ENCODE data around the gene TSPAN9. TPM values are rescaled to one million over a fixed set of nuclear protein-coding genes. Genes with fewer than 3 reads are reported as not detected.

The TSPAN9 gene
- total and polyA plus RNA-seq, 9 of the 15 experiments (the other 6 are each of a cell fraction or from before 2014, with no cell fraction given): 0.23 to 2.1 (median 0.60) TPM; not detected in 2

DNA sequence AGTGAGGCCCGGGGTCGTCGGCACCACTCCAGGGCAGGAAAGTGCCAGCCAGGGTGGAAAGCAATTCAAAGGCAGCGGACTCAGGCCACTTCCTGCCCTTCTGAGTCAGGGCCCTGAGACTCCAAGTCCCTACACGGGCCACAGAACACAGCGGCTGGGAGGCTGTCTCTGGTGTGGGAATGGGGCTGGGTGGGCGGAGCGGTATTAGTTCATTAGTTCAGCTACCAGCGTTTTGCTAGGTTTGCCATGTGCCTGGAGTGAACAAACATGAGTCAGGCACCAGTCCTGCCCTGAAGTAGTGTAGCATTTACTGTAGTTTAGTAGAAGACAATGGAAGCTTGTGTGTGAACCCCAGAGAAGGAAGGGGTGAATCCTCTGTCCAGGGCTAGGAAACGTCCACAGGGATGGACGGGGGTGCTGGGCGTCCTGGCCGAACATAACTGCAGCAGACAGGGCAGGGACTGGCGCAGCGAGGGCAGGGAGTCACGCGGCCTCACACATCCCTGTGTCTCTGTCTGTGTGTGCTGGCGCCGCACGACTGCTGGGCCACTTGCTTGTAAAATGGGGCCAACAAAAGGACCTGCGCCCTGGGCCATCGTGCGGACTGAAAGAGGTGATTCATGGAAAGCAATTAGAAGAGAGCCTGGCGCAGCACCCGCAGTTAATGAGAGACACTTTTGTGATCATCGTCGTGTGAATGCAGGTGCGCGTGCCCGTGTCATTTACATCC is 227.4 kb downstream of the TSPAN9 start:
- in situ Hi-C loops (cut with MboI): no loop called here
- POLR2A ChIA-PET: interaction anchor here (0.6 kb wide), 1 partner anchor 182 kb away, joined by 3 read pairs; no protein-coding TSS in a partner anchor
- DNase-seq (ENCODE audit: extremely low read depth in 1 of 4, low spot score in 3 of 4) (no peak), ATAC-seq (no peak), FAIRE-seq (no peak)
- H3K9me3 ChIP-seq (replicated peaks; ENCODE audit: control insufficient read depth, insufficient read depth, low read depth, low read length): no peaks in the 10 kb centered on the region
- WGBS (ENCODE audit: insufficient coverage, low coverage, missing lambda C conversion rate): 0% methylated on average over 18 of the region's 30 CpGs
- BruUV-seq (replicated peaks): no TSS peak
- H3K4me2 ChIP-seq (ENCODE audit: insufficient read depth, low read length): no peak overlapping the region
- no peak for TF ChIP-seq THRB (CRISPR knock-in tag; conservative IDR thresholded peaks at IDR 0.05)
- no peak for TF ChIP-seq TSC22D4 (tag; IDR thresholded peaks at IDR 0.05)
- TF ChIP-seq BRD4 (IDR thresholded peaks at IDR 0.05): no peak
- H3K9ac ChIP-seq (ENCODE audit: insufficient read depth in 1 of 2, low read depth in 2 of 2, low read length in 2 of 2): no peak overlapping the region
- H3K36me3 ChIP-seq (ENCODE audit: control insufficient read depth, insufficient read depth, low read length): no peaks in the 10 kb centered on the region
- CTCF ChIA-PET (ENCODE audit: low intra/inter-chr PET ratio): no interaction called here
- H3K4me3 ChIP-seq: no peak overlapping the region
- intact Hi-C loops (cut with micrococcal nuclease): no loop called here
- no peak overlapping the region for H2AFZ ChIP-seq (ENCODE audit: low read depth, low read length)
- no peak overlapping the region for H3K27ac ChIP-seq (ENCODE audit: extremely low read depth, low read depth, low read length)
- peaks cover 0 to 3% of the 10 kb centered on the region in 2 experiments; a peak in 1 of 5 replicates for H3K4me1 ChIP-seq (replicated peaks in 1 of 2; ENCODE audit: control insufficient read depth in 2 of 2, insufficient read depth in 2 of 2, low read length in 2 of 2)
- no peaks in the 10 kb centered on the region for H3K9me1 ChIP-seq (ENCODE audit: control insufficient read depth, insufficient read depth, low read length)
- no peaks in the 10 kb centered on the region; the same call in 1 of the 2 replicates for H4K20me1 ChIP-seq (replicated peaks; ENCODE audit: control insufficient read depth, insufficient read depth, low read length)
- H3K79me2 ChIP-seq (ENCODE audit: control insufficient read depth, insufficient read depth, low read length): no peaks in the 10 kb centered on the region
- peaks cover 0 to 15% of the 10 kb centered on the region in 2 experiments; a peak in 2 of 5 replicates for H3K27me3 ChIP-seq (ENCODE audit: control insufficient read depth in 2 of 2, insufficient read depth in 2 of 2, low read length in 2 of 2)

GRCh38 chr12:3305464-3305863 is 228.3 kb downstream of the TSPAN9 start:
- 2% methylated on average over 8 of the region's 12 CpGs for WGBS (ENCODE audit: insufficient coverage, low coverage, missing lambda C conversion rate)
- TF ChIP-seq ZNF551 (CRISPR knock-in tag; IDR thresholded peaks at IDR 0.05): no peak
- TF ChIP-seq NFRKB (IDR thresholded peaks at IDR 0.05; ENCODE audit: low read depth): no peak
- no peak for TF ChIP-seq CBFA2T3 (IDR thresholded peaks at IDR 0.05)
- no peak for TF ChIP-seq MXI1 (IDR thresholded peaks at IDR 0.05; ENCODE audit: low read depth, low read length)
- no peak for TF ChIP-seq ZNF507 (tag; conservative IDR thresholded peaks at IDR 0.05)
- no peak for TF ChIP-seq ZNF140 (CRISPR knock-in tag; IDR thresholded peaks at IDR 0.05)
- TF ChIP-seq, protein P1, sequence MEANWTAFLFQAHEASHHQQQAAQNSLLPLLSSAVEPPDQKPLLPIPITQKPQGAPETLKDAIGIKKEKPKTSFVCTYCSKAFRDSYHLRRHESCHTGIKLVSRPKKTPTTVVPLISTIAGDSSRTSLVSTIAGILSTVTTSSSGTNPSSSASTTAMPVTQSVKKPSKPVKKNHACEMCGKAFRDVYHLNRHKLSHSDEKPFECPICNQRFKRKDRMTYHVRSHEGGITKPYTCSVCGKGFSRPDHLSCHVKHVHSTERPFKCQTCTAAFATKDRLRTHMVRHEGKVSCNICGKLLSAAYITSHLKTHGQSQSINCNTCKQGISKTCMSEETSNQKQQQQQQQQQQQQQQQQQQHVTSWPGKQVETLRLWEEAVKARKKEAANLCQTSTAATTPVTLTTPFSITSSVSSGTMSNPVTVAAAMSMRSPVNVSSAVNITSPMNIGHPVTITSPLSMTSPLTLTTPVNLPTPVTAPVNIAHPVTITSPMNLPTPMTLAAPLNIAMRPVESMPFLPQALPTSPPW (CRISPR knock-in tag; IDR thresholded peaks at IDR 0.05): no peak
- TF ChIP-seq ZSCAN32 (CRISPR knock-in tag; IDR thresholded peaks at IDR 0.05): no peak
- TF ChIP-seq SRSF1 (IDR thresholded peaks at IDR 0.05; ENCODE audit: low read depth, low read length): no peak

More at GRCh38 chr12:3305464-3305863, 228.3 kb downstream of the TSPAN9 start:
- H3K9ac ChIP-seq (ENCODE audit: insufficient read depth in 1 of 2, low read depth in 2 of 2, low read length in 2 of 2): no peak overlapping the region
- no TSS peak for BruUV-seq (replicated peaks)
- no peaks in the 10 kb centered on the region for H3K4me1 ChIP-seq (replicated peaks in 1 of 2; ENCODE audit: control insufficient read depth in 2 of 2, insufficient read depth in 2 of 2, low read length in 2 of 2)
- ATAC-seq (no peak), FAIRE-seq (no peak), DNase-seq (ENCODE audit: extremely low read depth in 1 of 4, low spot score in 3 of 4) (no peak)
- H3K27ac ChIP-seq (ENCODE audit: extremely low read depth, low read depth, low read length): no peak overlapping the region
- H3K79me2 ChIP-seq (ENCODE audit: control insufficient read depth, insufficient read depth, low read length): no peaks in the 10 kb centered on the region
- POLR2A ChIA-PET: no interaction called here
- no peaks in the 10 kb centered on the region for H3K36me3 ChIP-seq (ENCODE audit: control insufficient read depth, insufficient read depth, low read length)
- intact Hi-C loops (cut with micrococcal nuclease) (no loop called here), in situ Hi-C loops (cut with MboI) (no loop called here)
- no peak overlapping the region for H3K4me2 ChIP-seq (ENCODE audit: insufficient read depth, low read length)
- peaks cover 0 to 22% of the 10 kb centered on the region in 2 experiments; a peak in 2 of 5 replicates for H3K27me3 ChIP-seq (ENCODE audit: control insufficient read depth in 2 of 2, insufficient read depth in 2 of 2, low read length in 2 of 2)
- no peak overlapping the region for H2AFZ ChIP-seq (ENCODE audit: low read depth, low read length)
- H3K9me3 ChIP-seq (replicated peaks; ENCODE audit: control insufficient read depth, insufficient read depth, low read depth, low read length): no peaks in the 10 kb centered on the region
- CTCF ChIA-PET (ENCODE audit: low intra/inter-chr PET ratio): no interaction called here
- no peaks in the 10 kb centered on the region; the same call in 1 of the 2 replicates for H4K20me1 ChIP-seq (replicated peaks; ENCODE audit: control insufficient read depth, insufficient read depth, low read length)
- no peaks in the 10 kb centered on the region for H3K9me1 ChIP-seq (ENCODE audit: control insufficient read depth, insufficient read depth, low read length)
- no peak overlapping the region for H3K4me3 ChIP-seq

All from K562 (cell line).